ENCODE measurements around the gene TEK.

DNA sequence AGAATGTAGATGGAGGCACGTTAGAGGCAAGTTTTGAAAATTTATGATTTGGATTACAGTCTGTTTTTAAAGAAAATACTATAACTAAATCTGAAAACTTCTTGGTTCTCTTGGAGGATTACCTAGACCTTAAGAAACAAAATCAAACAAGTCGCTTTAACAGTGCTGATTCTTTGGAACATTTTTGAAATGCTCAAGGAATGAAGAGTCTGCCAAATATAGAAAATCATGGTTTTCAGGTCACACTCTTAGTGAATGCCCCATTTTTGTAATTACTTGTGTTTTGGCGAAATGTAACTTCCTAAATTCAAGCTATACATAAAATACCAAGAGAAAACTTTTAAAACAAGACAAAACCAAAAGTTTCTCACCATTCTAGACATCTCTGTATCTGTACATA, 94.8 kb downstream of the TEK start:
- no peak for TF ChIP-seq POLR2AphosphoS5 (IDR thresholded peaks at IDR 0.05; ENCODE audit: borderline replicate concordance, low read depth, low read length)
- no peak for TF ChIP-seq FOXP2 (optimal IDR thresholded peaks at IDR 0.05; ENCODE audit: control extremely low read depth, extremely low read length, insufficient read depth)
